Renal cortex interstitium (tissue), 11 donors: ENCODE data around the gene CNNM3. TPM values are rescaled to one million over a fixed set of nuclear protein-coding genes. Genes with fewer than 3 reads are reported as not detected.
"Not testable (repeated sequence)": the region's sequence is repeated elsewhere in the genome, so short reads cannot be mapped to it uniquely, and the experiment has no call there.

Source experiments
- DNase-seq, 11 donors: peaks; one replicate each; pipeline ENCODE4 v3.0.0-alpha.2; 2013; ENCODE audit warnings: low read depth in 9 of 11, low spot score in 4 of 11; ENCODE audit errors: extremely low read depth in 1 of 11
- polyA plus RNA-seq, 3 donors: library from polyadenylated mRNA; unstranded; fragments of 120-200 nt; gene quantifications; one replicate each; pipeline ENCODE4 v1.2.1, GENCODE V29; 2013; ENCODE audit not compliant: insufficient read length in 3 of 3

The CNNM3 gene
- polyA plus RNA-seq, 3 donors, result 29.5 to 39.5 (median 37.7) TPM

- DNase-seq, result no peak
Observed at GRCh38 chr2:96792772-96793749, 23.0 kb upstream of the CNNM3 start.

GRCh38 chr2:96795076-96795475, 21.0 kb upstream of the CNNM3 start:
- no peak for DNase-seq

GRCh38 chr2:96796497-96796896, 19.6 kb upstream of the CNNM3 start:
- not testable (repeated sequence) for DNase-seq

- DNase-seq, result no peak
Observed at GRCh38 chr2:96797066-96797625, 18.9 kb upstream of the CNNM3 start.

GRCh38 chr2:96798733-96799622, 17.1 kb upstream of the CNNM3 start:
- no peak for DNase-seq

- DNase-seq, result no peak
Observed at GRCh38 chr2:96799623-96799935, 16.5 kb upstream of the CNNM3 start.

GRCh38 chr2:96800061-96801004, 15.7 kb upstream of the CNNM3 start:
- no peak for DNase-seq

GRCh38 chr2:96801005-96801785, 14.9 kb upstream of the CNNM3 start:
- peak in 4 of 11 donors; percentile 51 to 62 (median 56) for DNase-seq

GRCh38 chr2:96801786-96802595, 14.1 kb upstream of the CNNM3 start:
- no peak for DNase-seq

- DNase-seq, result no peak
Observed at GRCh38 chr2:96802721-96803120, 13.3 kb upstream of the CNNM3 start.

GRCh38 chr2:96804986-96805385, 11.1 kb upstream of the CNNM3 start:
- no peak for DNase-seq

GRCh38 chr2:96805946-96806345, 10.1 kb upstream of the CNNM3 start:
- not testable (repeated sequence) for DNase-seq

GRCh38 chr2:96806468-96807126, 9.5 kb upstream of the CNNM3 start:
- DNase-seq, result no peak

- DNase-seq, result no peak
Observed at GRCh38 chr2:96807127-96807471, 9.0 kb upstream of the CNNM3 start.

- no peak for DNase-seq
Observed at GRCh38 chr2:96808176-96808837, 7.8 kb upstream of the CNNM3 start.

- DNase-seq, result no peak
Observed at GRCh38 chr2:96809216-96809882, 6.7 kb upstream of the CNNM3 start.
